H9 (cell line): Measurements from ENCODE around the gene CACNA1F. TPM values are rescaled to one million over a fixed set of nuclear protein-coding genes. Genes with fewer than 3 reads are reported as not detected.

Source experiments
- DNase-seq: peaks from one replicate; pipeline ENCODE4 v3.0.0-alpha.2; 2017
- H2AFZ ChIP-seq: one replicate; pipeline ENCODE4 v1.6.1; 2013; ENCODE audit warnings: mild to moderate bottlenecking, low read length, control low read depth, moderate library complexity
- H2AK5ac ChIP-seq: 2 replicates; pipeline ENCODE4 v1.6.1; 2013; ENCODE audit warnings: low read length, control low read depth, mixed read lengths; ENCODE audit not compliant: insufficient read length
- H2BK120ac ChIP-seq: one replicate; pipeline ENCODE4 v1.6.1; 2013; ENCODE audit warnings: low read depth, mild to moderate bottlenecking, low read length, control low read depth, inconsistent platforms; ENCODE audit not compliant: poor library complexity, severe bottlenecking
- H2BK12ac ChIP-seq: 2 replicates; pipeline ENCODE4 v1.6.1; 2013; ENCODE audit warnings: low read length, control low read depth, mixed read lengths, low read depth; ENCODE audit not compliant: insufficient read length
- H2BK15ac ChIP-seq: 2 replicates; pipeline ENCODE4 v1.6.1; 2013; ENCODE audit warnings: low read depth, low read length, control low read depth
- H2BK20ac ChIP-seq: one replicate; pipeline ENCODE4 v1.6.1; 2013; ENCODE audit warnings: low read depth, mild to moderate bottlenecking, low read length, control low read depth, inconsistent platforms; ENCODE audit not compliant: poor library complexity, severe bottlenecking
- H2BK5ac ChIP-seq: 2 replicates; pipeline ENCODE4 v1.6.1; 2013; ENCODE audit warnings: low read length, control low read depth, mixed read lengths; ENCODE audit not compliant: insufficient read length
- H3K14ac ChIP-seq: 2 replicates; pipeline ENCODE4 v1.6.1; 2013; ENCODE audit warnings: low read length, control low read depth; ENCODE audit not compliant: insufficient read depth
- H3K18ac ChIP-seq: 2 replicates; pipeline ENCODE4 v1.6.1; 2013; ENCODE audit warnings: low read depth, mild to moderate bottlenecking, mixed read lengths, low read length, control low read depth; ENCODE audit not compliant: insufficient read length
- H3K23ac ChIP-seq: 2 replicates; pipeline ENCODE4 v1.6.1; 2013; ENCODE audit warnings: low read length, control low read depth, mixed read lengths, low read depth; ENCODE audit not compliant: insufficient read length
- H3K23me2 ChIP-seq: 2 replicates; pipeline ENCODE4 v1.6.1; 2013; ENCODE audit warnings: low read depth, mild to moderate bottlenecking, mixed read lengths, low read length, control low read depth; ENCODE audit not compliant: insufficient read length, poor library complexity, severe bottlenecking
- H3K27ac ChIP-seq: 2 replicates; pipeline ENCODE4 v1.5.1; 2013; ENCODE audit warnings: low read length, control low read depth, mixed read lengths, low read depth; ENCODE audit not compliant: insufficient read length
- H3K27me3 ChIP-seq: 2 replicates; pipeline ENCODE4 v1.6.1; 2013; ENCODE audit warnings: low read length, control low read depth, inconsistent platforms; ENCODE audit not compliant: insufficient read depth
- H3K4ac ChIP-seq: 2 replicates; pipeline ENCODE4 v1.6.1; 2013; ENCODE audit warnings: low read depth, mild to moderate bottlenecking, control low read depth, inconsistent platforms, low read length, moderate library complexity
- H3K4me1 ChIP-seq: 2 replicates; pipeline ENCODE4 v1.6.1; 2013; ENCODE audit warnings: low read length, control low read depth, inconsistent platforms; ENCODE audit not compliant: insufficient read depth
- H3K4me2 ChIP-seq: 2 replicates; pipeline ENCODE4 v1.6.1; 2013; ENCODE audit warnings: low read length, control low read depth, mixed read lengths; ENCODE audit not compliant: insufficient read length, insufficient read depth
- H3K56ac ChIP-seq: 2 replicates; pipeline ENCODE4 v1.6.1; 2013; ENCODE audit warnings: low read depth, mild to moderate bottlenecking, mixed read lengths, low read length, control low read depth; ENCODE audit not compliant: insufficient read length
- H3K79me1 ChIP-seq: 2 replicates; pipeline ENCODE4 v1.6.1; 2013; ENCODE audit warnings: low read depth, mild to moderate bottlenecking, moderate library complexity, low read length, control low read depth, inconsistent platforms; ENCODE audit not compliant: insufficient read depth, poor library complexity, severe bottlenecking
- H3K79me2 ChIP-seq: 2 replicates; pipeline ENCODE4 v1.6.1; 2013; ENCODE audit warnings: low read length, control low read depth, inconsistent platforms; ENCODE audit not compliant: insufficient read depth
- H3K9ac ChIP-seq: 2 replicates; pipeline ENCODE4 v1.6.1; 2013; ENCODE audit warnings: low read length, control low read depth, mixed read lengths; ENCODE audit not compliant: insufficient read length; ENCODE audit errors: extremely low read depth
- H3K9me3 ChIP-seq: one replicate; pipeline ENCODE4 v1.6.1; 2013; ENCODE audit warnings: low read depth, low read length, inconsistent platforms; ENCODE audit not compliant: control insufficient read depth
- H3T11ph ChIP-seq: one replicate; pipeline ENCODE4 v1.6.1; 2013; ENCODE audit warnings: mild to moderate bottlenecking, low read length, control low read depth, inconsistent platforms
- H4K20me1 ChIP-seq: one replicate; pipeline ENCODE4 v1.6.1; 2013; ENCODE audit not compliant: control insufficient read depth, insufficient read length, insufficient read depth
- H4K5ac ChIP-seq: 2 replicates; pipeline ENCODE4 v1.6.1; 2013; ENCODE audit warnings: low read depth, mild to moderate bottlenecking, mixed read lengths, low read length, control low read depth; ENCODE audit not compliant: insufficient read length
- H4K8ac ChIP-seq: replicated peaks from 2 replicates; pipeline ENCODE4 v1.6.1; 2013; ENCODE audit warnings: low read length, control low read depth, mixed read lengths, low read depth; ENCODE audit not compliant: insufficient read length
- H4K91ac ChIP-seq: 2 replicates; pipeline ENCODE4 v1.6.1; 2013; ENCODE audit warnings: low read depth, mild to moderate bottlenecking, moderate library complexity, mixed read lengths, low read length, control low read depth; ENCODE audit not compliant: insufficient read length
- H3K27ac Mint-ChIP-seq, 3 experiments: 2 replicates in 2 of 3; 3 replicates in 1 of 3; pipeline ENCODE4 v1.8.0; 2020 to 2021; ENCODE audit warnings: mixed read lengths in 3 of 3, mild to moderate bottlenecking in 1 of 3, moderate library complexity in 1 of 3
- H3K27me3 Mint-ChIP-seq: 2 replicates; pipeline ENCODE4 v1.8.0; 2021; ENCODE audit warnings: low read depth, mild to moderate bottlenecking, moderate library complexity, mixed read lengths
- H3K36me3 Mint-ChIP-seq, 3 experiments: 2 replicates in 2 of 3; 3 replicates in 1 of 3; pipeline ENCODE4 v1.8.0; 2020 to 2021; ENCODE audit warnings: low read depth in 3 of 3, mixed read lengths in 3 of 3; ENCODE audit not compliant: insufficient read depth in 1 of 3
- H3K4me1 Mint-ChIP-seq, 2 experiments: 2 replicates each; pipeline ENCODE4 v1.8.0; 2020; ENCODE audit warnings: mixed read lengths in 2 of 2
- H3K4me3 Mint-ChIP-seq, 2 experiments: 2 replicates in 1 of 2; 3 replicates in 1 of 2; pipeline ENCODE4 v1.8.0; 2020 to 2021; ENCODE audit warnings: mild to moderate bottlenecking in 2 of 2, mixed read lengths in 2 of 2, moderate library complexity in 1 of 2
- H3K9me3 Mint-ChIP-seq, 2 experiments: 2 replicates in 1 of 2; 3 replicates in 1 of 2; pipeline ENCODE4 v1.8.0; 2020; ENCODE audit warnings: mild to moderate bottlenecking in 2 of 2, mixed read lengths in 2 of 2, moderate library complexity in 1 of 2
- CTCF ChIP-seq: fragments of 200-600 bp; sonication (generic); conservative IDR thresholded peaks from 3 replicates; pipeline ENCODE4 v1.8.0; 2021; ENCODE audit warnings: antibody characterized with exemption, mild to moderate bottlenecking
- WGBS: extraction: QIAGEN DNeasy Blood & Tissue Kit; methylation state at CpG from one replicate; pipeline ENCODE4 v1.1.7; 2013; ENCODE audit warnings: missing lambda C conversion rate, low lambda C conversion rate, mixed read lengths; ENCODE audit not compliant: insufficient read length; ENCODE audit errors: extremely low coverage; 5-methylcytosine and 5-hydroxymethylcytosine counted together
- total RNA-seq: library from RNA; stranded (reverse); gene quantifications from 2 replicates; pipeline ENCODE4 v1.2.1, GENCODE V29; 2021

CACNA1F gene
- total RNA-seq, 1 experiment from 2014 or later, result 1.4 TPM

GRCh38 chrX:49266523-49267445, 33.6 kb upstream of the CACNA1F start:
- Histone ChIP-seq H2AK5ac (no peak overlapping the region), H3K14ac (no peak overlapping the region), H3K79me2 (0 out of 2 replicates have a peak, but pooled peaks cover 2% of the 10 kb centered on the region), H4K91ac (no peak overlapping the region), H4K5ac (no peak overlapping the region), H2BK20ac (no peak overlapping the region), H3K4ac (no peak overlapping the region), H3K4me2 (no peak overlapping the region), H4K20me1 (no peaks in the 10 kb centered on the region), H2BK5ac (no peak overlapping the region), H3K9me3 (peaks cover 20% of the 10 kb centered on the region), H2BK120ac (no peak overlapping the region), H3K23ac (no peak overlapping the region), H4K8ac (no peak overlapping the region), H2AFZ (no peak overlapping the region), H3K23me2 (peaks cover 5% of the 10 kb centered on the region), H3K27ac (no peak overlapping the region), H3K4me1 (no peaks in the 10 kb centered on the region), H3K9ac (no peak overlapping the region), H2BK12ac (no peak overlapping the region), H3T11ph (no peak overlapping the region), H3K27me3 (no peaks in the 10 kb centered on the region), H3K56ac (no peak overlapping the region), H2BK15ac (no peak overlapping the region), H3K18ac (no peak overlapping the region), H3K79me1 (no peaks in the 10 kb centered on the region)
- WGBS, result no CpG with 5 or more reads among the region's 10 CpGs
- Mint-ChIP-seq H3K4me1 (peaks cover 14 to 15% of the 10 kb centered on the region in 2 experiments), H3K27ac (no peak overlapping the region), H3K27me3 (peaks cover 6% of the 10 kb centered on the region), H3K4me3 (peak overlapping the region in 1 of 2 experiments; percentile 91; a peak in 2 of 5 replicates), H3K9me3 (peaks cover 73 to 74% of the 10 kb centered on the region in 2 experiments), H3K36me3 (peaks cover 7 to 11% (median 10%) of the 10 kb centered on the region in 3 experiments)
- TF ChIP-seq CTCF, result no peak
- no peak for DNase-seq
